CMK (cell line): Measurements from ENCODE around the gene TSPAN33.
"Not testable (repeated sequence)": the region's sequence is repeated elsewhere in the genome, so short reads cannot be mapped to it uniquely, and the experiment has no call there.

Experiments
- DNase-seq: peaks from one replicate; pipeline ENCODE4 v3.0.0-alpha.2; 2010; ENCODE audit warnings: low read depth

TSPAN33 gene

DNA sequence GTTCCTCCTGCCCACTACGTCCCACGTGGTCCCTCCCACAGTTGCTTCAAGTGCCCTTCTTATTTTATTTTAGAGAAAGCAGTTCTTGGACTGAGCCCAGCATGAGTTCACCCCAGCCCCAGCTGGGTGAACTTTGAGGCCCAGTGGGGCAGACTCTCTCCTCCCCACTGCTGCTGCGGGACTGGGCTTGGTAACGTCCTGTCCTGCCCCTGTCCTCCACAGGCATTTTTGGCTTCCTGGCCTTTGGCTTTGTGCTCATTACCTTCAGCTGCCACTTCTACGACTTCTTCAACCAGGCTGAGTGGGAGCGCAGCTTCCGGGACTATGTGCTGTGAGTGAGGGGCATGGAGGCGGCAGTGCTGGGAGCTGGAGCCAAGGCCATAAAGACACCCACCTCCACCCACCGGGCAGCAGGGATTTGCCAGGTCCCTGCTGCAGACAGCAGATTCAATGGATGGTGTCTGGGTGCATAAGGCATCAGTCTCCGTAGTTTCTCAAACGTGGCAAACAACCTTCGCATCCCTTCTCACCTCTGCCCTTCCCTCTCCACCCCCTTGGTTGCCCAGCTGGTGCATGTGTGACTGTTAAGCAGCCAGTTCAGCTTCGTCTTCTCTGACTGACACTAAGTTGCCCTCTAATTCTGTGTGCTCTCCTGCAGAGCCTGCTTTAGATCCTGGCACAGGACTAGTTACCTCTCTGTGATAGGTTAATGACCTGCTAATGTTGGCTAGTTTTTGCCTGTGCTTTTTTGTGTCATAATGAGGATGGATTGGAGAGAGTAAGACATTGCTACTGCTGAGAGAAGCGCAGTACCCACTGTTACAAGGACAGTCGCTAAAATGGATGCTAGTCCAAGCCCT is 64.8 kb downstream of the TSPAN33 start:
- no peak for DNase-seq

DNA sequence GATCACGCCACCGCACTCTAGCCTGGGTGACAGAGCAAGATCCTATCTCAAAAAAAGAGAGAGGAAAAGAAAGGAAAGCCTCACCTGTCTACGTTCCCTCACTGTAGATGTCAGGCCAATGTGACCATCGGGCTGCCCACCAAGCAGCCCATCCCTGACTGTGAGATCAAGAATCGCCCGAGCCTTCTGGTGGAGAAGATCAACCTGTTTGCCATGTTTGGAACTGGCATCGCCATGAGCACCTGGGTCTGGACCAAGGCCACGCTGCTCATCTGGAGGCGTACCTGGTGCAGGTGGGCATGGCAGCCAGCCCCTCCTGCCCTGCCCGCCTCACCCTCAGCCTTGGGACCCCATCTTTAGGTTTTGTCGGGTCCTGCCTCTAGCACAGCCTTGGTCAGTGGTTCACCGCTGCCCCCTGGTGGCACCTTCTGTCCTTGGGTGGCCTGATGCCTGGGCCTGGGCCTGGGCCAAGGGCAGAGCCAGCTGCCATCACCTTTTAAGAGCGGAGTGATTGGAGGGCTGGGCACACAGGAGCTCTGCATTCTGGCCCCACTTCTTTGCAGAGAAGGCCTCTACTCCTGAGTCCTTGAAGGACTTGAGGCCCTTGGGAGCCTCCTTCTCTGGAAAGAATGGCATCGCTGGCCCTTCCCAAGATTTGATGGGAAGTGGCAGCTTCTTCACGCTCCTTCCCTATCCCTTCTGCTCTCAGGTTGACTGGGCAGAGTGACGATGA is 65.9 kb downstream of the TSPAN33 start:
- no peak for DNase-seq

DNA sequence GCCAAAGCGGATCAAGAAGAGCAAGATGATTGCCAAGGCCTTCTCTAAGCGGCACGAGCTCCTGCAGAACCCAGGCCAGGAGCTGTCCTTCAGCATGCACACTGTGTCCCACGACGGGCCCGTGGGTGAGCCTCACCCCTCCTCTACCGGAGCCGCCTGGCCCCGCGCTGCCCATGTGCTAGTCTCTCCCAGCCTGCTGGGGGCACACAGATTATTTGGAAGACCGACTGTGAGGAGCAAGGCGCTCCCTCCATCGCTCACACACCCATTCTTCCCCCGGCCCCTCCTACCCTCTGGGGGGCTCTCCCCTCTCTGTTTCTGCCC is 66.4 kb downstream of the TSPAN33 start:
- no peak for DNase-seq

DNA sequence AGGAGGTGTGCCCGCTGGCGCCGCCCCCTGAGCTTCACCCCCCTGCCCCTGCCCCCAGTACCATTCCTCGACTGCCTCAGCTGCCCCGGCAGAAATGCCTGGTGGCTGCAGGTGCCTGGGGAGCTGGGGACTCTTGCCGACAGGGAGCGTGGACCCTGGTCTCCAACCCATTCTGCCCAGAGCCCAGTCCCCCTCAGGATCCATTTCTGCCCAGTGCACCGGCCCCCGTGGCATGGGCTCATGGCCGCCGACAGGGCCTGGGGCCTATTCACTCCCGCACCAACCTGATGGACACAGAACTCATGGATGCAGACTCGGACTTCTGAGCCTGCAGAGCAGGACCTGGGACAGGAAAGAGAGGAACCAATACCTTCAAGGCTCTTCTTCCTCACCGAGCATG is 67.6 kb downstream of the TSPAN33 start:
- no peak for DNase-seq

DNA sequence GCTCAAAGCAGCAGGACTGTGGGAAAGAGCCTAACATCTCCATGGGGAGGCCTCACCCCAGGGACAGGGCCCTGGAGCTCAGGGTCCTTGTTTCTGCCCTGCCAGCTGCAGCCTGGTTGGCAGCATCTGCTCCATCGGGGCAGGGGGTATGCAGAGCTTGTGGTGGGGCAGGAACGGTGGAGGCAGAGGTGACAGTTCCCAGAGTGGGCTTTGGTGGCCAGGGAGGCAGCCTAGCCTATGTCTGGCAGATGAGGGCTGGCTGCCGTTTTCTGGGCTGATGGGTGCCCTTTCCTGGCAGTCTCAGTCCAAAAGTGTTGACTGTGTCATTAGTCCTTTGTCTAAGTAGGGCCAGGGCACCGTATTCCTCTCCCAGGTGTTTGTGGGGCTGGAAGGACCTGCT is 68.1 kb downstream of the TSPAN33 start:
- DNase-seq, result no peak

DNA sequence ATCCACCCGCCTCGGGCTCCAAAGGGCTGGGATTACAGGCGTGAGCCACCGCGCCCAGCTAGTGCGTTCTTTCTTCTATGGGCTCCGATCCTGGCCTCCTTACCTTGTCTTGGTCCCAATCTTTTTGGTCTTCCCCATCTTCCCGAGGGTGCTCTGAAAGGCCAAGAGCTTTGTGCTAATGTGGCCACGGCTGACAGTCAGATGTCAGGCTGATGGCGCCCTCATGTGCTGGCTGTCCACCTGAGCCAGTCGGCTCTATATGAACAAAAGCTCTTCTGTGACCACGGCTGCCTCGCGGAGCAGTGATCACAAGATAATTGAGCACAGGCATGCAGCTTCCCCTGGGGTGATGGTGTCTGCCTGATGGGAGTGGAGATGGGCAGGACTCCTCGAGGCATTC is 69.3 kb downstream of the TSPAN33 start:
- DNase-seq, result no peak

DNA sequence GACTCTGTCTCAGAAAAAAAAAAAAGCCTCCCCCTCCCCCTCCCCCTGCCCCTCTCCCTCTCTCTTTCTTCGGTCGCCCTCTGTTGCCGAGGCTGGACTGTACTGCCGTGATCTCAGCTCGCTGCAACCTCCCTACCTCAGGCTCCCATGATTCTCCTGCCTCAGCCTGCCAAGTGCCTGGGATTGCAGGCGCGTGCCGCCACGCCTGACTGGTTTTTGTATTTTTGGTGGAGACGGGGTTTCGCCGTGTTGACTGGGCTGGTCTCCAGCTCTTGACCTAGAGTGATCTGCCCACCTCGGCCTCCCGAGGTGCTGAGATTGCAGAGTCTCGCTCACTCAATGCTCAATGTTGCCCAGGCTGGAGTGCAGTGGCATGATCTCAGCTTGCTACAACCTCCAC is 71.2 kb downstream of the TSPAN33 start:
- not testable (repeated sequence) for DNase-seq

DNA sequence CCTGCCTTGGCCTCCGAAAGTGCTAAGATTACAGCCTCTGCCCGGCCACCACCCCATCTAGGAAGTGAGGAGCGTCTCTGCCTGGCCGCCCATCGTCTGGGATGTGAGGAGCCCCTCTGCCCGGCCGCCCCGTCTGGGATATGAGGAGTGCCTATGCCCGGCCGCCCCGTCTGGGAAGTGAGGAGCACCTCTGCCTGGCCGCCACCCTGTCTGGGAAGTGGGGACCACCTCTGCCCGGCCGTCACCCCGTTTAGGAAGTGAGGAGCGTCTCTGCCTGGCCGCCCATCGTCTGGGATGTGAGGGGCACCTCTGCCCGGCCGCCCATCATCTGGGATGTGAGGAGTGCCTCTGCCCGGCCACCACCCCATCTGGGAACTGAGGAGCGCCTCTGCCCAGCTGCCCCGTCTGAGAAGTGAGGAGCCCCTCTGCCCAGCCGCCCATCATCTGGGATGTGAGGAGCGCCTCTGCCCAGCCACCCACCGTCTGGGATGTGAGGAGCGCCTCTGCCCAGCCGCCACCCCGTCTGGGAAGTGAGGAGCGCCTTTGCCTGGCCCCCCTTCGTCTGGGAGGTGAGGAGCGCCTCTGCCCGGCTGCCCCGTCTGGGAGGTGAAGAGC is 71.7 kb downstream of the TSPAN33 start:
- not testable (repeated sequence) for DNase-seq

DNA sequence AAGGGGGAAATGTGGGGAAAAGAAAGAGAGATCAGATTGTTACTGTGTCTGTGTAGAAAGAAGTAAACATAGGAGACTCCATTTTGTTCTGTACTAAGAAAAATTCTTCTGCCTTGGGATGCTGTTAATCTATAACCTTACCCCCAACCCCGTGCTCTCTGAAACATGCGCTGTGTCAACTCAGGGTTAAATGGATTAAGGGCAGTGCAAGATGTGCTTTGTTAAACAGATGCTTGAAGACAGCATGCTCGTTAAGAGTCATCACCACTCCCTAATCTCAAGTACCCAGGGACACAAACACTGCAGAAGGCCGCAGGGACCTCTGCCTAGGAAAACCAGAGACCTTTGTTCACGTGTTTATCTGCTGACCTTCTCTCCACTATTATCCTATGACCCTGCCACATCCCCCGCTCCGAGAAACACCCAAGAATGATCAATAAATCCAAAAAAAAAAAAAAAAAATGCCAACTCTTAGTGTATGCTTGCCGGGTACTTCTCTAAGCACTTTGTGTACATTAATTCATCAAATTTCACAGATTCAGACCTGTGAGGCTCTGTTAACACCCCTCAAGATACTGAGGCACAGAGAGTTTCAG is 72.4 kb downstream of the TSPAN33 start:
- DNase-seq, result not testable (repeated sequence)

DNA sequence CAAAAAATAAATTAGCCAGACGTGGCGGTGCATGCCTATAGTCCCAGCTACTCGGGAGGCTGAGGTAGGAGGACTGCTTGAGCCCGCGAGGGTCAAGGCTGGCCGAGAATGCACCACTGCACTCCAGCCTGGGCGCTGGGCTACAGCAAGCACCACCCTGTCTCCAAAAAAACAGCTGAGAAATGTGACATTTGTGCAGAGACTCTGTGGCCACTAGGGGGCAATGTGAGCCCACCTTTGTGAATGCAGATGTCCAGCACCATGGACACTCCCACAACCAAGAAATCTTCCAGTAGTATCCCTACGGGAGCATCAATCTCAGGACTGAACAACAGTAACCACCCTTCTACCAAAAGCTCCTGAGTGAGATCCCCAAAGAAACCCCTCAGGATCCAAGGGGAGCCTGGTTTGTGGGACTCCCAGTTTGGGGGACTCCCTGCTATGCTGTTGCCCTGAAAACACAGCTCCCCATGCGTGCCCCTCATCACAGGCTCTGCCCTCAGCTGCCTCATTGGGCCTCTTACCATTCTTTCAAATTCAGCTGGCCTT is 74.1 kb downstream of the TSPAN33 start:
- peak; percentile 40 for DNase-seq

DNA sequence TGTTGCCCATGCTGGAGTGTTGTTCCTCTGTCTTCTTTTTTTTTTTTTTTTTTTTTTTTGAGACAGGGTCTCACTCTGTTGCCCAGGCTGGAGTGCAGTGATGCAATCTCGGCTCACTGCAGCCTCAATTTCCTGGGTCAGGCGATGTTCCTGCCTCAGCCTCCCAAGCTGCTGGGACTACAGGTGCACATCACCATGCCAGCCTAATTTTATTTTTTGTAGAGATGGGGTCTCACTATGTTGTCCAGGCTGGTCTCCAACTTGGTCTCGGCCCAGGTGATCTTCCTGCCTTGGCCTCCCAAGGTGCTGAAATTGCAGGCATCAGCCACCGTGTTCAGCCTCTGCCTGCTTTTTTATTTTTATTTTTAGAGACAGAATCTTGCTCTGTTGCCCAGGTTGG is 74.7 kb downstream of the TSPAN33 start:
- not testable (repeated sequence) for DNase-seq
